GM23338 (cell line): Measurements from ENCODE around the gene PROS1. TPM values are rescaled to one million over a fixed set of nuclear protein-coding genes. Genes with fewer than 3 reads are reported as not detected.

Source experiments
- ATAC-seq: fragments of 200-7000 bp; cut with Tn5 transposase; 3 replicates; pipeline ENCODE4 v1.9.1; 2020
- DNase-seq: peaks from one replicate; pipeline ENCODE4 v3.0.0-alpha.2; 2015; ENCODE audit warnings: low spot score
- H2AFZ ChIP-seq: fragments of 200-600 bp; sonication (generic); 2 replicates; pipeline ENCODE4 v1.8.0; 2016; ENCODE audit warnings: antibody characterized with exemption, mild to moderate bottlenecking, moderate library complexity
- H3F3A ChIP-seq: fragments of 200-600 bp; sonication (generic); replicated peaks from 2 replicates; pipeline ENCODE4 v1.8.0; 2017; ENCODE audit warnings: antibody characterized with exemption, mixed run types, low read depth
- H3K27ac ChIP-seq: fragments of 200-600 bp; sonication (generic); 2 replicates; pipeline ENCODE4 v1.6.1; 2016; ENCODE audit warnings: low read depth
- H3K27me3 ChIP-seq: fragments of 200-600 bp; sonication (generic); 2 replicates; pipeline ENCODE4 v1.8.0; 2016; ENCODE audit warnings: mild to moderate bottlenecking, mixed run types, moderate library complexity; ENCODE audit not compliant: insufficient read depth
- H3K36me3 ChIP-seq: fragments of 200-600 bp; sonication (generic); 2 replicates; pipeline ENCODE4 v1.8.0; 2016; ENCODE audit warnings: mild to moderate bottlenecking; ENCODE audit not compliant: insufficient read depth
- H3K4me1 ChIP-seq: fragments of 200-600 bp; sonication (generic); 2 replicates; pipeline ENCODE4 v1.8.0; 2016; ENCODE audit warnings: mild to moderate bottlenecking, moderate library complexity; ENCODE audit not compliant: insufficient read depth
- H3K4me2 ChIP-seq: fragments of 200-600 bp; sonication (generic); 2 replicates; pipeline ENCODE4 v1.7.1; 2017; ENCODE audit warnings: mixed run types
- H3K4me3 ChIP-seq: fragments of 200-600 bp; sonication (generic); 2 replicates; pipeline ENCODE4 v1.6.1; 2016; ENCODE audit warnings: mixed run types
- H3K79me2 ChIP-seq: fragments of 200-600 bp; sonication (generic); replicated peaks from 2 replicates; pipeline ENCODE4 v1.8.0; 2017; ENCODE audit warnings: mild to moderate bottlenecking; ENCODE audit not compliant: insufficient read depth
- H3K9me2 ChIP-seq: fragments of 200-600 bp; sonication (generic); 2 replicates; pipeline ENCODE4 v1.8.0; 2017; ENCODE audit not compliant: insufficient read depth
- H4K20me1 ChIP-seq: fragments of 200-600 bp; sonication (generic); replicated peaks from 2 replicates; pipeline ENCODE4 v1.8.0; 2017; ENCODE audit warnings: mild to moderate bottlenecking; ENCODE audit not compliant: insufficient read depth
- H3K27ac Mint-ChIP-seq: 2 replicates; pipeline ENCODE4 v1.8.0; 2020; ENCODE audit warnings: inconsistent platforms, mild to moderate bottlenecking, moderate library complexity, mixed read lengths
- H3K27me3 Mint-ChIP-seq: 3 replicates; pipeline ENCODE4 v1.8.0; 2022; ENCODE audit warnings: low read depth, mild to moderate bottlenecking, moderate library complexity, mixed read lengths, inconsistent platforms; ENCODE audit not compliant: insufficient read depth, poor library complexity
- H3K36me3 Mint-ChIP-seq: 3 replicates; pipeline ENCODE4 v1.8.0; 2021; ENCODE audit warnings: low read depth, mild to moderate bottlenecking, inconsistent platforms, moderate library complexity, mixed read lengths
- H3K4me1 Mint-ChIP-seq: 3 replicates; pipeline ENCODE4 v1.8.0; 2020; ENCODE audit warnings: mild to moderate bottlenecking, inconsistent platforms, mixed read lengths
- H3K4me3 Mint-ChIP-seq: 3 replicates; pipeline ENCODE4 v1.8.0; 2021; ENCODE audit warnings: moderate library complexity, mild to moderate bottlenecking, inconsistent platforms, mixed read lengths
- H3K9me3 Mint-ChIP-seq: 3 replicates; pipeline ENCODE4 v1.8.0; 2020; ENCODE audit warnings: moderate library complexity, mild to moderate bottlenecking, inconsistent platforms, mixed read lengths
- CREB1 ChIP-seq: fragments of 250-450 bp; sonication (Bioruptor Pico); IDR thresholded peaks from 2 replicates; pipeline ENCODE4 v1.5.0; 2020; ENCODE audit warnings: low read depth, mild to moderate bottlenecking, moderate library complexity
- CTCF ChIP-seq, 2 experiments: fragments of 200-600 bp in 1 of 2; sonication (generic) in 1 of 2; conservative IDR thresholded peaks; 2 replicates each; pipeline versions ENCODE4 v1.5.1 to v1.6.1; 2016 to 2017; ENCODE audit warnings: antibody characterized with exemption in 2 of 2, low read depth in 2 of 2, mild to moderate bottlenecking in 2 of 2, moderate library complexity in 1 of 2
- EZH2 ChIP-seq: fragments of 200-600 bp; sonication (generic); IDR thresholded peaks from one replicate; pipeline ENCODE4 v1.8.0; 2017; ENCODE audit warnings: antibody characterized with exemption, mild to moderate bottlenecking, low read depth; ENCODE audit not compliant: unreplicated experiment
- EZH2phosphoT487 ChIP-seq: fragments of 200-600 bp; sonication (generic); IDR thresholded peaks from one replicate; pipeline ENCODE4 v1.8.1; 2018; ENCODE audit warnings: antibody characterized with exemption; ENCODE audit not compliant: unreplicated experiment
- POLR2AphosphoS5 ChIP-seq: IDR thresholded peaks from 2 replicates; pipeline ENCODE4 v1.6.1; 2016; ENCODE audit warnings: antibody characterized with exemption, low read depth
- REST ChIP-seq: IDR thresholded peaks from one replicate; pipeline ENCODE4 v1.6.1; 2018; ENCODE audit warnings: antibody characterized with exemption; ENCODE audit not compliant: unreplicated experiment
- STAT1 ChIP-seq: IDR thresholded peaks from one replicate; pipeline ENCODE4 v1.6.1; 2016; ENCODE audit warnings: antibody characterized with exemption; ENCODE audit not compliant: unreplicated experiment
- ZNF331 ChIP-seq: fragments of 250-450 bp; sonication (Bioruptor Pico); IDR thresholded peaks from 2 replicates; pipeline ENCODE4 v1.5.0; 2020; ENCODE audit warnings: low read depth, mild to moderate bottlenecking, moderate library complexity
- ZNF462 ChIP-seq: fragments of 250-450 bp; sonication (Bioruptor Pico); IDR thresholded peaks from 2 replicates; pipeline ENCODE4 v1.5.0; 2020; ENCODE audit warnings: mild to moderate bottlenecking, moderate library complexity
- polyA plus RNA-seq: library from polyadenylated mRNA; unstranded; fragments of >200 nt; fragmentation: Nextera tagmentation; extraction: Ambion mirVana; gene quantifications from 2 replicates; pipeline ENCODE4 v1.2.1, GENCODE V29; 2016
- total RNA-seq: library from RNA; depleted of rRNA; stranded (reverse); fragments of >200 nt; shearing (Covaris generic); gene quantifications from 2 replicates; pipeline ENCODE4 v1.2.3, GENCODE V29; 2014

PROS1 gene
- total and polyA plus RNA-seq, 2 experiments from 2014 or later, result 1.8 to 4.1 TPM

DNA sequence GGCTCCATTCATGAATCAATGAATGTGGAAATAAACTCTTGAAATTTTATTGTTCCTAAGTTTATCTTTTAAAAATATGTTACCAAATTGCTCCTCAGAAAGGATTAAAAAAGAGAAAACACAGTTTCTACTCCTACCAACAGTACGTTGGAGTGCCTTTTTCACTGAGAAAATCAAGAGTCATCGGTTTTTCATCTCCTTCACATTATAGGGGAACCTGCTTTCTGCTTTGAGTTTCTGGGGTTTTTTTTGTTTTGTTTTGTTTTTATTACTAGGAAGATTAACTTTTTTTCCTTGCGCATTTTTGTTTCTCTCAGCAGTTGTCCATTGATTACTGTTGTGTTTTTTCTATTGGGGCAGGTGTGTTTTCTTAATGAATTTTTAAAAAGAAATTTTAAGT lies 9.7 kb upstream of the PROS1 start (continued):
- TF ChIP-seq CTCF (conservative IDR thresholded peaks at IDR 0.05; ENCODE audit: low read depth in 2 of 2) (no peak), EZH2 (no peak), EZH2phosphoT487 (no peak)

GRCh38 chr3:93981649-93982048 lies 8.0 kb upstream of the PROS1 start:
- Histone ChIP-seq H3K4me2 (peak overlapping the region; percentile 83), H3K27ac (no peak overlapping the region), H3K4me1 (peaks cover 11% of the 10 kb centered on the region; the same call in 1 of the 2 replicates), H4K20me1 (peaks cover 8% of the 10 kb centered on the region; the same call in 1 of the 2 replicates), H3F3A (no peaks in the 10 kb centered on the region), H3K9me2 (no peaks in the 10 kb centered on the region), H2AFZ (no peak overlapping the region), H3K4me3 (peak overlapping the region; percentile 66; the same call in 1 of the 2 replicates), H3K27me3 (no peaks in the 10 kb centered on the region), H3K36me3 (no peaks in the 10 kb centered on the region), H3K79me2 (peaks cover 35% of the 10 kb centered on the region)
- no peak overlapping the region for H3K27ac Mint-ChIP-seq
- no peak for ATAC-seq
- no peak for DNase-seq
- TF ChIP-seq EZH2 (no peak), ZNF462 (CRISPR knock-in tag) (no peak), POLR2AphosphoS5 (no peak), STAT1 (no peak), REST (no peak), ZNF331 (CRISPR knock-in tag) (no peak), CREB1 (CRISPR knock-in tag) (no peak)
- H3K4me3 Mint-ChIP-seq, result peak overlapping the region; percentile 92
- H3K4me1 Mint-ChIP-seq, result peaks cover 10% of the 10 kb centered on the region
- H3K9me3 Mint-ChIP-seq, result no peaks in the 10 kb centered on the region; the same call in 2 of the 3 replicates
- no peaks in the 10 kb centered on the region; the same call in 2 of the 3 replicates for H3K36me3 Mint-ChIP-seq
- H3K27me3 Mint-ChIP-seq, result peaks cover 5% of the 10 kb centered on the region
